Breast epithelium (tissue), 4 donors: Measurements from ENCODE around the gene DCTN5. TPM values are rescaled to one million over a fixed set of nuclear protein-coding genes. Genes with fewer than 3 reads are reported as not detected.
"Not testable (repeated sequence)": the region's sequence is repeated elsewhere in the genome, so short reads cannot be mapped to it uniquely, and the experiment has no call there.

ENCODE experiments used
- DNase-seq, 2 donors: peaks; one replicate each; pipeline ENCODE4 v3.0.0-alpha.2; 2019; ENCODE audit warnings: low spot score in 2 of 2
- H3K27ac ChIP-seq, 2 donors: fragments of 200-600 bp; sonication (generic) in 1 of 2; one replicate each; pipeline ENCODE4 v1.5.1; 2016 to 2019; ENCODE audit warnings: mild to moderate bottlenecking in 1 of 2
- H3K27me3 ChIP-seq, 2 donors: fragments of 200-600 bp; sonication (generic) in 1 of 2; one replicate each; pipeline versions ENCODE4 v1.5.1 to v1.6.0; 2017 to 2019; ENCODE audit warnings: control low read depth in 1 of 2, mild to moderate bottlenecking in 1 of 2
- H3K36me3 ChIP-seq: fragments of 200-600 bp; one replicate; pipeline ENCODE4 v1.5.1; 2019
- H3K4me1 ChIP-seq, 2 donors: fragments of 200-600 bp; sonication (generic); one replicate each; pipeline ENCODE4 v1.5.1; 2016 to 2019; ENCODE audit warnings: control low read depth in 1 of 2
- H3K4me3 ChIP-seq, 3 donors: fragments of 200-600 bp; sonication (generic); 1 replicate in 2 of 3; 2 replicates in 1 of 3; pipeline ENCODE4 v1.5.1; 2016 to 2019; ENCODE audit warnings: mild to moderate bottlenecking in 3 of 3, moderate library complexity in 2 of 3
- H3K9me3 ChIP-seq, 2 donors: fragments of 200-600 bp; sonication (generic) in 1 of 2; one replicate each; pipeline ENCODE4 v1.5.1; 2016 to 2019; ENCODE audit warnings: control low read depth in 1 of 2
- CTCF ChIP-seq, 3 donors: fragments of 450-650 bp; IDR thresholded peaks; one replicate each; pipeline ENCODE4 v1.5.1; 2016 to 2017; ENCODE audit warnings: antibody characterized with exemption in 3 of 3, mild to moderate bottlenecking in 3 of 3, moderate library complexity in 3 of 3
- POLR2A ChIP-seq: fragments of 450-650 bp; IDR thresholded peaks from one replicate; pipeline ENCODE4 v1.6.1; 2016; ENCODE audit warnings: antibody characterized with exemption, mild to moderate bottlenecking, moderate library complexity
- POLR2AphosphoS5 ChIP-seq, 3 donors: sonication (generic); formaldehyde crosslinking; IDR thresholded peaks; one replicate each; pipeline ENCODE4 v1.6.1; 2017; ENCODE audit warnings: antibody characterized with exemption in 3 of 3
- intact Hi-C: fragments of 100-400 bp; cut with DNase I; formaldehyde crosslinking; loops from one replicate; pipeline ENCODE4 v1.15.1; 2023; ENCODE audit warnings: low total_unique reads
- total RNA-seq, 3 donors: library from RNA; depleted of rRNA; stranded (reverse); fragments of >200 nt; gene quantifications; one replicate each; pipeline ENCODE4 v1.1.0, GENCODE V29; 2016

Gene DCTN5
- total RNA-seq, 3 donors from 2014 or later = 29.5 to 41.8 (median 41.3) TPM

DNA sequence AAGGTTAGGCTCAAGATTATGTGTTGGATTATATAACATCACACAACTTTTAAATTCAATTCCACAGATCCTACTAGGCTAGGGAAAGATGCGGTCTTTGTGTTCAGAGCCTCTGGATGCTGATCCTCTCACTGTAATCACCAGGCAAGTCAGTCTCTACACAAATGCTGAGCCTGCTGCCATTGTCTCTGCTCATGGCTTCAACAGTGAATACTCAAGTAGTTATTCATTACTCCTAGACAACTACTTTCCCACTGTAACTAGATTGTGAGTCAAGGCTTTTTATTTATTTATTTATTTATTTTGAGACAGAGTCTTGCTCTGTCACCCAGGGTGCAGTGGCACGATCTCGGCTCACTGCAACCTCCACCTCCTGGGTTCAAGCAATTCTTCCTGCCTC lies 29.3 kb upstream of the DCTN5 start:
- intact Hi-C loops = no loop called here
- no peak for TF ChIP-seq POLR2AphosphoS5 (IDR thresholded peaks at IDR 0.05)
- no peak for TF ChIP-seq POLR2A
- TF ChIP-seq CTCF (IDR thresholded peaks at IDR 0.05) = no peak
- DNase-seq = no peak
- Histone ChIP-seq H3K4me1 (no peaks in the 10 kb centered on the region), H3K4me3 (no peak overlapping the region), H3K27me3 (no peaks in the 10 kb centered on the region), H3K9me3 (no peaks in the 10 kb centered on the region), H3K27ac (no peak overlapping the region), H3K36me3 (no peaks in the 10 kb centered on the region)

GRCh38 chr16:23615805-23616204 lies 25.5 kb upstream of the DCTN5 start:
- H3K4me1 ChIP-seq = no peaks in the 10 kb centered on the region
- intact Hi-C loops = no loop called here
- no peaks in the 10 kb centered on the region for H3K9me3 ChIP-seq
- no peak overlapping the region for H3K4me3 ChIP-seq
- H3K27ac ChIP-seq = no peak overlapping the region
- no peak for DNase-seq
- no peak for TF ChIP-seq POLR2AphosphoS5 (IDR thresholded peaks at IDR 0.05)
- TF ChIP-seq POLR2A = no peak
- TF ChIP-seq CTCF (IDR thresholded peaks at IDR 0.05) = no peak
- no peaks in the 10 kb centered on the region for H3K27me3 ChIP-seq
- H3K36me3 ChIP-seq = no peaks in the 10 kb centered on the region

DNA sequence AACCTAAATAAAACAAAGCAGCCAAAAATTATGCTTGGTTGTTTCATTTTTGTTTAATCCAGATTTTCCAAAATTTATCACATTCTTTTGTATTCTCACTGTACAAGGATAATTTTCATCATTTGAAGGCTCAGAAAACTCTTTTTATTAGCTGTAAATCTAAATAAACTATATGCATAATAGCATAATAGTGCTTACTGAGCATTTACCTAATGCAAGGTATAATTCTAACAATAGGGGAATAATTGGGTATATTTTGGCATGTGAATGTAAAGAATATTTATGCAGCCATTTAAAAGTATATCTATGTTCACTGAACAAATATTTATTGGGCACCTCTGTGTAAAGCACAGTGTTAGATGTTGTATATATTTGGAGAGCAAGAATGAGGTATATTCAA lies 17.2 kb upstream of the DCTN5 start:
- H3K36me3 ChIP-seq = peaks cover 6% of the 10 kb centered on the region
- H3K9me3 ChIP-seq = no peaks in the 10 kb centered on the region
- no peak overlapping the region for H3K4me3 ChIP-seq
- no peaks in the 10 kb centered on the region for H3K27me3 ChIP-seq
- intact Hi-C loops = no loop called here
- TF ChIP-seq CTCF (IDR thresholded peaks at IDR 0.05) = no peak
- no peak for TF ChIP-seq POLR2A
- no peak for TF ChIP-seq POLR2AphosphoS5 (IDR thresholded peaks at IDR 0.05)
- H3K4me1 ChIP-seq = no peaks in the 10 kb centered on the region
- no peak for DNase-seq
- H3K27ac ChIP-seq = no peak overlapping the region

DNA sequence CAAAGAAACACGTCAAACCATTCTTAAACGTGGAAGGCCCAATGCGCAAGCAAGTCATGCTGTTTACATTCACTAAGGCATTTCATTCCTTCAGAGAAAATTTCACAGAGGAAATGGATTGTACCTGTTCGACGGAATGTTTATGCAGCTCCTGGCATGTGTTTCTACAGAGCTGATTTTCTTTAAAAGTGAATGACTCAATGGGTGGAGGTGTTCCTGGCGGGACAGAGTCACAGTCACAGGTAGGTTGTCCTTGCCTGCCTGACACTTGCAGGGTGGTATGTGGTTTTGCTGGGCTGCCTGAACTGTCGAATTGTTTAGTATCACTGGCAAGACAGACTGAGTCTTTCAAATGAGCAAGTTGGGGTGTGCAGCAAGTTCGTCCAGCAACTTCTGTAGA lies 11.8 kb upstream of the DCTN5 start:
- DNase-seq = no peak
- TF ChIP-seq POLR2A = no peak
- no peak for TF ChIP-seq CTCF (IDR thresholded peaks at IDR 0.05)
- no peak for TF ChIP-seq POLR2AphosphoS5 (IDR thresholded peaks at IDR 0.05)
- Histone ChIP-seq H3K4me1 (no peaks in the 10 kb centered on the region), H3K4me3 (no peak overlapping the region), H3K9me3 (no peaks in the 10 kb centered on the region), H3K36me3 (peaks cover 9% of the 10 kb centered on the region), H3K27me3 (no peaks in the 10 kb centered on the region), H3K27ac (no peak overlapping the region)
- intact Hi-C loops = no loop called here

GRCh38 chr16:23631874-23632273 lies 9.4 kb upstream of the DCTN5 start:
- H3K4me3 ChIP-seq, H3K27me3 ChIP-seq, intact Hi-C loops, H3K36me3 ChIP-seq, H3K27ac ChIP-seq, DNase-seq, H3K9me3 ChIP-seq, H3K4me1 ChIP-seq: not testable (repeated sequence)

GRCh38 chr16:23634461-23635036 lies 6.7 kb upstream of the DCTN5 start:
- no peak for DNase-seq
- no peaks in the 10 kb centered on the region for H3K27me3 ChIP-seq
- peaks cover 8% of the 10 kb centered on the region for H3K36me3 ChIP-seq
- intact Hi-C loops = no loop called here
- no peaks in the 10 kb centered on the region for H3K4me1 ChIP-seq
- no peak overlapping the region for H3K27ac ChIP-seq
- no peak overlapping the region for H3K4me3 ChIP-seq
- no peaks in the 10 kb centered on the region for H3K9me3 ChIP-seq
- TF ChIP-seq POLR2AphosphoS5 (IDR thresholded peaks at IDR 0.05) = no peak
- TF ChIP-seq CTCF (IDR thresholded peaks at IDR 0.05) = no peak
- TF ChIP-seq POLR2A = no peak
